Measurements from ENCODE around the gene KLHL25.

KLHL25 gene

GRCh38 chr15:85777250-85778106 lies 17.2 kb downstream of the KLHL25 start:
- no peak for TF ChIP-seq ZNF274 (IDR thresholded peaks at IDR 0.05; ENCODE audit: low read depth, low read length)
- no peak overlapping the region for H3K4me3 ChIP-seq (ENCODE audit: low read length)

- TF ChIP-seq ZNF274 (IDR thresholded peaks at IDR 0.05; ENCODE audit: low read depth, low read length): no peak
- H3K4me3 ChIP-seq (ENCODE audit: low read length): no peak overlapping the region
Observed at GRCh38 chr15:85773970-85774369, 20.8 kb downstream of the KLHL25 start.

DNA sequence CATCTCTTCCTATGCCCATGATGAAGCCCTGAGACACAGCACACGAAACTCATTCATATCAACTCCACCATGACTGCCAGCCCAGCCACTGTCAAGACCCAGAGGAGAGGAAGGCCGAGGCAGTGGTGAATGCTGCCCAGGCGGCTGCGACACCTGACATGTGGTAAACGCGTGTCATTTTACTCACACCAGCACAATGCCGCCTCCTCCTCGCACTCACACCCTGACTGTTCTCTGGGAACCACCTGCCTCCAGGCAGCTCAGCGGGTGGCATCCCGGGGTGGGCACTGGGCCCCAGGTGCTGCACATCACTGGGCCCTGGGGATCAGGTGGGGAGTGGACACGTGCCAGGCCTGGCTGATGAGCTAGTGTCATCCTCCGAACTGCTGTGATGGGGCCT lies 21.5 kb downstream of the KLHL25 start:
- no peak overlapping the region for H3K4me3 ChIP-seq (ENCODE audit: low read length)
- no peak for TF ChIP-seq ZNF274 (IDR thresholded peaks at IDR 0.05; ENCODE audit: low read depth, low read length)

DNA sequence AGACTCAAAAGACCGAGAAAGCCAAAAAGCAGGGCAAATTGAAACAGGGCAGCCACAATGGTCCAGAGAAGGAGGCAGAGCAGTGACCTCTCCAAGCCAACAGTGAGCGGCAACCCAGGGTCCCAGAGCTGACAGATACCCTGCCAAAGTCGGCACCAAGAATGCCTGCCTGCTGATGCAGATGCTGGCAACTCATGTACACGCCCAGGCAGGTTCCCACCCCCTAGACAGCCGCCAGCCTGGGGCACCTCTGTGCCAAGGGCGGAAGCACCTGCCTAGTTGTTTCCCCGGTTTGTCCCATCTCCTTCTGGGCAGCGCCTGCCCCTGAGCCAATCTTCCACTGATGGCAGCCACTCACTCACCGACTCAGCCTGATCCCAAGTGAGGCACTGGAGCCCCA lies 22.1 kb downstream of the KLHL25 start:
- TF ChIP-seq ZNF274 (IDR thresholded peaks at IDR 0.05; ENCODE audit: low read depth, low read length): no peak
- no peak overlapping the region for H3K4me3 ChIP-seq (ENCODE audit: low read length)

- H3K4me3 ChIP-seq (ENCODE audit: low read length): no peak overlapping the region
- no peak for TF ChIP-seq ZNF274 (IDR thresholded peaks at IDR 0.05; ENCODE audit: low read depth, low read length)
Observed at GRCh38 chr15:85771781-85772445, 22.8 kb downstream of the KLHL25 start.

DNA sequence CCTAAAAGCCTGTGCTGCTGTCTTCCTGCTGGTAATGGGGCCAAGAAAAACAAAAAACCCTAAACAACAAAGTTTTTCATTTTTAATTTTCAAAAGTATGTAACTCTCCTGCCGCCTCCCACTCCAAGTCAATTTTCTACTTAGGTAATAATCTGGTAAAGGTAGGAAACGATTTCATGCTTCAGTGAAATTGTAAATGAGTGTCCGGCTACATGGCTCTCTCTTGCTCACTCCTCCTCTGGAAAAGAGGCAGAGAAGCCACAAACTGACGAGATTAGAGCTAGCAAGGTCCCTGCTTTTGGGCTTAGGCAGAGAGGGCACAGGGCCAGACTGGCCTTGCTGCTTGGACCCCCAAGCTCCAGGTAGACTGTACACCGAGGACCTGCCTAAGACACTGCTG lies 23.5 kb downstream of the KLHL25 start:
- no peak overlapping the region for H3K4me3 ChIP-seq (ENCODE audit: low read length)
- TF ChIP-seq ZNF274 (IDR thresholded peaks at IDR 0.05; ENCODE audit: low read depth, low read length): no peak

GRCh38 chr15:85770096-85771041 lies 24.4 kb downstream of the KLHL25 start:
- TF ChIP-seq ZNF274 (IDR thresholded peaks at IDR 0.05; ENCODE audit: low read depth, low read length): no peak
- H3K4me3 ChIP-seq (ENCODE audit: low read length): no peak overlapping the region

DNA sequence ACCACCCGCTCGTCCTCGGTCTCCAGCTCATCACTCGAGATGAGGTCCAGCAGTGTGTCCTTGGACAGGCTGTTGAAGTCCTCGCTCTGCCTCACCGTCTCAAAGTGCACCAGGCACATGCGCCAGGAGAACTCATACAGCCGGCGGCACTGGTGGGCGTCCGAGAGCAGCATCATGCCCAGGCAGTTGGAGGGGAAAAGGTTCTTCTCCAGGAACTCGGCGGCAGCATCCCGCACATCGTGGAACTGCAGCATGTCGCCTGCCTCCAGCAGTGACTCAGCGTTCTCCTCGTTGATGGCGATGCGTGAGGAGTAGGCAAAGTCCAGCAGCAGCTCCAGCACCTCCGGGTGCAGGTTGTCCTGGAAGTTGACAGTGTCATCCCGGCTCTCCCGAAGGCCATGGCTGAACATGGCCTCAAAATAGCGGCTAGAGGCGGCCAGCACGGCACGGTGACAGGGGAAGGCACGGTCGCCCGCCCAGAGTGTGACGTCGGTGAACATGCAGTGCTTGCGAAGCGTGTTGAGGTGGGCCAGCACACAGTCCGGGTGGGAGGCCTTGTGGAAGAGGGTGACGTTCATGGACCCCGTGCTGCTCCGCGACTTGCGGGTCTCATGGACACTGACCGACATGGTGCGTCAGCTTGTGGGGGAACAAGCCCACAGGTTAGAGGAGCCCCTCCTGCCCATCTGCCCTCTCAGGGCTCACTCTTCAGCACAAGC lies 25.4 kb downstream of the KLHL25 start:
- H3K4me3 ChIP-seq (ENCODE audit: low read length): no peak overlapping the region
- no peak for TF ChIP-seq ZNF274 (IDR thresholded peaks at IDR 0.05; ENCODE audit: low read depth, low read length)

DNA sequence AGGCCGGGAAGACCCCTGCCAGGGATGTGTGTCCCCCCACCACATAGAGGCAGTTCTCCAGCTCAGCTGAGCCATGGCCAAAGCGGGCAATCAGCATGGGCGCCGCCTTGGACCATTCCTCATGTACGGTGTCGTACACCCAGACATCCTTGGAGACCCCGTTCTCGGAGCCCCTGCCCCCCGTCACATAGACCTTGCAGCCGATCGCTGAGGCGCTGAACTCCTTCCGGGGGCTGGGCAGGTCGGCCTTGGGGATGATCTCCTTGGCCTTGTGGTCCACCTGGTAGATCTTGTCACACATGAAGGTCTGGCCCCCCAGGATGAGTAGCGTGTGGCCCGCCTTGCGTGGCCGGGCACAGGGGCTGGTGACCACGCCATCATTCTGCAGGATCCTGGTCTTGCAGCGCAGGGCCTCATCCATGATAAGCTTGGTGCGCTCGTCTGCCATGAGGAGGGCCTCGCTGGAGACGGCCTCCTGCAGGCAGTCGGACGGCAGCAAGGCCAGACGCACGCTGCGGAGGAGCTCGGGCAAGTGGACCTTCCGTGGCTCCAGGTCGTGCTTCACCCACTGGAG lies 26.0 kb downstream of the KLHL25 start:
- TF ChIP-seq ZNF274 (IDR thresholded peaks at IDR 0.05; ENCODE audit: low read depth, low read length): no peak
- no peak overlapping the region for H3K4me3 ChIP-seq (ENCODE audit: low read length)

GRCh38 chr15:85767785-85768529 lies 26.8 kb downstream of the KLHL25 start:
- TF ChIP-seq ZNF274 (IDR thresholded peaks at IDR 0.05; ENCODE audit: low read depth, low read length): no peak
- H3K4me3 ChIP-seq (ENCODE audit: low read length): no peak overlapping the region

DNA sequence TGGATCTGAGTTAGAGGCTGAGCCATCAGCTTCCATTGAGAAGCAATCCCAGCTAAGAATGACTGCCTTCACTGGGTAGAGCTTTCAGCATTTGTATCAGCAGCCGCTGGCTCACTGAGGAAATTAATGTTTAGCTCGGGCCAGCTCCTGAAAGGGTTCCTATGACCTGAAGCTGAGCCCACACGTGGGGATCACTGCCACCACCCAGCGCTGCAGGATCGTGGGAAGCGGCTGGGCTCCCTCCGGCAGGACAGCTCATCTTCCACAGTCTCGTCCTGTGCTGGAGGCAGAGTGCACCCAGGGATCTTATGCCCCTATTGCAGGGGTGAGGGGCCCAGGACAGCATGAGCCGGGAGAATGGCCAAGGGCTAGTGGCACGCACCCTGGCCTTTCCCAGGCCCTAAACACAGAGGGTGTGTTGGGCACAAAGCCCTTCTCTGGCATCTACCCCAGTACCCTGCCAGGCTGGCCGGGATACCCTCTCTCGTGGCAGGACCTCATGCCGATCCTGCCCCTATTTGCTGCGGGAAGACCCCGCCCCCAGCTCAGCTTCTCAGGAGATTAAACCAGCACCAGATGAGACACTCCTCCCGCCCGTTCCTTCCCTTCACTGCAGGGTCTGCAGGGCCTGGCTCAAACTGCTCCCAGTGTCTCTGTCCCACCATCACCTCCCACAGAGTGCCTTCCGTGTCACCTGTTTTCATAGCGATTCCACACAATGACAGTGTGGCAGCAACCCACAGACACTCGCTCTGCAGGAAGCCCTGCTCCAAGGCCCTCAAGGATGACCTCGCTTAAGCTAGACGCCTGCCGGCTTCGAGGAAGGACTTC lies 28.5 kb downstream of the KLHL25 start:
- TF ChIP-seq ZNF274 (IDR thresholded peaks at IDR 0.05; ENCODE audit: low read depth, low read length): no peak
- no peak overlapping the region for H3K4me3 ChIP-seq (ENCODE audit: low read length)
